ENCODE results near the gene DMBX1. TPM values are rescaled to one million over a fixed set of nuclear protein-coding genes. Genes with fewer than 3 reads are reported as not detected.

The DMBX1 gene
- polyA plus RNA-seq, 1 donor from 2014 or later: 0.28 TPM

GRCh38 chr1:46529031-46529630, 39.5 kb downstream of the DMBX1 start:
- no peaks in the 10 kb centered on the region for H3K36me3 ChIP-seq (ENCODE audit: insufficient read depth, low read length)
- TF ChIP-seq TAF1 (IDR thresholded peaks at IDR 0.05; ENCODE audit: low read depth) (no peak), EZH2 (IDR thresholded peaks at IDR 0.05; ENCODE audit: borderline replicate concordance, insufficient read depth, low read length, poor library complexity, severe bottlenecking) (no peak), RAD21 (conservative IDR thresholded peaks at IDR 0.05) (no peak), REST (IDR thresholded peaks at IDR 0.05; ENCODE audit: borderline replicate concordance) (no peak), POLR2AphosphoS5 (IDR thresholded peaks at IDR 0.05) (no peak), CTCF (IDR thresholded peaks at IDR 0.05; ENCODE audit: poor library complexity, severe bottlenecking) (no peak), SMC3 (conservative IDR thresholded peaks at IDR 0.05; ENCODE audit: poor library complexity) (no peak), MXI1 (conservative IDR thresholded peaks at IDR 0.05; ENCODE audit: poor library complexity, severe bottlenecking) (no peak), EP300 (conservative IDR thresholded peaks at IDR 0.05; ENCODE audit: poor library complexity, severe bottlenecking) (no peak)
- no peaks in the 10 kb centered on the region for H3K79me2 ChIP-seq (replicated peaks; ENCODE audit: insufficient read depth, low read length)
- no peak overlapping the region for H3K27ac ChIP-seq (ENCODE audit: low read length)
- H4K20me1 ChIP-seq (ENCODE audit: insufficient read depth): no peaks in the 10 kb centered on the region
- no peak overlapping the region for H3K9ac ChIP-seq (ENCODE audit: low read length)
- H2AFZ ChIP-seq (ENCODE audit: low read depth, low read length): no peak overlapping the region
- H3K4me2 ChIP-seq (ENCODE audit: low read length): no peak overlapping the region
- no peaks in the 10 kb centered on the region for H3K9me3 ChIP-seq (ENCODE audit: low read length)
- no peaks in the 10 kb centered on the region for H3K9me2 ChIP-seq (ENCODE audit: insufficient read depth, low read length)
- H3F3A ChIP-seq (ENCODE audit: insufficient read depth, low read length, poor library complexity, severe bottlenecking): no peaks in the 10 kb centered on the region
- peaks cover 78% of the 10 kb centered on the region for H3K27me3 ChIP-seq (ENCODE audit: insufficient read depth, low read depth, low read length)
- no peak overlapping the region for H3K4me3 ChIP-seq (ENCODE audit: low read length)

GRCh38 chr1:46530311-46530710, 40.7 kb downstream of the DMBX1 start:
- H3K27ac ChIP-seq (ENCODE audit: low read length): no peak overlapping the region

More at GRCh38 chr1:46530311-46530710, 40.7 kb downstream of the DMBX1 start:
- Histone ChIP-seq H3K9ac (ENCODE audit: low read length) (no peak overlapping the region), H3K4me3 (ENCODE audit: low read length) (no peak overlapping the region), H3K79me2 (replicated peaks; ENCODE audit: insufficient read depth, low read length) (no peaks in the 10 kb centered on the region), H3F3A (ENCODE audit: insufficient read depth, low read length, poor library complexity, severe bottlenecking) (no peaks in the 10 kb centered on the region), H3K4me2 (ENCODE audit: low read length) (no peak overlapping the region), H4K20me1 (ENCODE audit: insufficient read depth) (no peaks in the 10 kb centered on the region), H3K9me2 (ENCODE audit: insufficient read depth, low read length) (no peaks in the 10 kb centered on the region), H3K27me3 (ENCODE audit: insufficient read depth, low read depth, low read length) (peaks cover 86% of the 10 kb centered on the region), H2AFZ (ENCODE audit: low read depth, low read length) (no peak overlapping the region), H3K9me3 (ENCODE audit: low read length) (no peaks in the 10 kb centered on the region), H3K36me3 (ENCODE audit: insufficient read depth, low read length) (no peaks in the 10 kb centered on the region)
- TF ChIP-seq RAD21 (conservative IDR thresholded peaks at IDR 0.05) (no peak), SMC3 (conservative IDR thresholded peaks at IDR 0.05; ENCODE audit: poor library complexity) (no peak), MXI1 (conservative IDR thresholded peaks at IDR 0.05; ENCODE audit: poor library complexity, severe bottlenecking) (no peak), EZH2 (IDR thresholded peaks at IDR 0.05; ENCODE audit: borderline replicate concordance, insufficient read depth, low read length, poor library complexity, severe bottlenecking) (no peak), CTCF (IDR thresholded peaks at IDR 0.05; ENCODE audit: poor library complexity, severe bottlenecking) (no peak), REST (IDR thresholded peaks at IDR 0.05; ENCODE audit: borderline replicate concordance) (no peak), TAF1 (IDR thresholded peaks at IDR 0.05; ENCODE audit: low read depth) (no peak), EP300 (conservative IDR thresholded peaks at IDR 0.05; ENCODE audit: poor library complexity, severe bottlenecking) (no peak), POLR2AphosphoS5 (IDR thresholded peaks at IDR 0.05) (no peak)

Measured in neural cell (in vitro differentiated cells).